Activated CD4-positive, CD25-positive, alpha-beta regulatory T cell treated with anti-CD3 and anti-CD28 coated beads, Interleukin-2, amount 50 U/mL, for 16 hours (primary cell): ENCODE results near the gene TMEM151A.

Source experiments
- DNase-seq: peaks from one replicate; pipeline ENCODE4 v3.0.0-alpha.2; 2020; ENCODE audit warnings: low read depth, low spot score

The TMEM151A gene

GRCh38 chr11:66322732-66323427 lies 31.2 kb downstream of the TMEM151A start:
- DNase-seq = no peak

GRCh38 chr11:66323684-66324083 lies 32.0 kb downstream of the TMEM151A start:
- DNase-seq = no peak

- DNase-seq = no peak
Observed at GRCh38 chr11:66324664-66325063, 33.0 kb downstream of the TMEM151A start.

GRCh38 chr11:66325263-66325671 lies 33.6 kb downstream of the TMEM151A start:
- DNase-seq = no peak

GRCh38 chr11:66326261-66327111 lies 34.8 kb downstream of the TMEM151A start:
- no peak for DNase-seq

- no peak for DNase-seq
Observed at GRCh38 chr11:66327171-66328030, 35.7 kb downstream of the TMEM151A start.

GRCh38 chr11:66328031-66328301 lies 36.3 kb downstream of the TMEM151A start:
- DNase-seq = no peak

- DNase-seq = peak; percentile 62
Observed at GRCh38 chr11:66328302-66329144, 36.8 kb downstream of the TMEM151A start.

- no peak for DNase-seq
Observed at GRCh38 chr11:66329165-66329673, 37.5 kb downstream of the TMEM151A start.

- DNase-seq = no peak
Observed at GRCh38 chr11:66330931-66331330, 39.2 kb downstream of the TMEM151A start.

GRCh38 chr11:66331542-66332370 lies 40.1 kb downstream of the TMEM151A start:
- DNase-seq = no peak

GRCh38 chr11:66332371-66333219 lies 40.9 kb downstream of the TMEM151A start:
- DNase-seq = no peak

- no peak for DNase-seq
Observed at GRCh38 chr11:66333220-66333877, 41.7 kb downstream of the TMEM151A start.

- DNase-seq = no peak
Observed at GRCh38 chr11:66333896-66334604, 42.4 kb downstream of the TMEM151A start.

GRCh38 chr11:66334605-66335442 lies 43.1 kb downstream of the TMEM151A start:
- no peak for DNase-seq

GRCh38 chr11:66335531-66336233 lies 44.0 kb downstream of the TMEM151A start:
- DNase-seq = no peak
